Caco-2 (cell line): ENCODE results near the gene MRPL38. TPM values are rescaled to one million over a fixed set of nuclear protein-coding genes. Genes with fewer than 3 reads are reported as not detected.

Source experiments
- BruUV-seq: library from RNA; stranded (reverse); fragments of 400-500 nt; replicated peaks from 2 replicates; lab custom pipeline; 2021; lab: Mats Ljungman, UMichigan
- CTCF ChIA-PET: fragments of 300-600 bp; sonication (Branson Sonifier 250); formaldehyde crosslinking; loops from one replicate; lab custom pipeline; 2022; ENCODE audit warnings: antibody characterized with exemption; lab: Charles Lee
- POLR2A ChIA-PET: fragments of 300-600 bp; sonication (Branson Sonifier 250); formaldehyde crosslinking; loops from one replicate; lab custom pipeline; 2022; ENCODE audit warnings: antibody characterized with exemption; lab: Charles Lee
- DNase-seq, 2 experiments: peaks; one replicate each; pipeline versions ENCODE4 v3.0.0 to v3.0.0-alpha.2; 2020 to 2022
- H3K27me3 ChIP-seq: replicated peaks from 2 replicates; pipeline ENCODE4 v1.6.0; 2011; ENCODE audit warnings: low read length; ENCODE audit not compliant: control insufficient read depth, insufficient read depth
- H3K36me3 ChIP-seq: 2 replicates; pipeline ENCODE4 v1.5.1; 2011; ENCODE audit warnings: low read length; ENCODE audit not compliant: control insufficient read depth, insufficient read depth
- H3K4me1 ChIP-seq: fragments of 250-450 bp; sonication (Bioruptor Pico); 2 replicates; pipeline ENCODE4 v1.5.1; 2020; ENCODE audit warnings: mild to moderate bottlenecking
- H3K4me3 ChIP-seq: 2 replicates; pipeline ENCODE4 v1.5.1; 2011; ENCODE audit warnings: low read depth, mild to moderate bottlenecking, control low read depth, low read length
- H3K9me3 ChIP-seq: fragments of 250-450 bp; sonication (Bioruptor Pico); 2 replicates; pipeline ENCODE4 v1.5.1; 2020; ENCODE audit warnings: mild to moderate bottlenecking, moderate library complexity
- H3K27ac Mint-ChIP-seq: one replicate; pipeline ENCODE4 v1.8.0; 2022; ENCODE audit warnings: mixed read lengths; ENCODE audit not compliant: unreplicated experiment
- H3K27me3 Mint-ChIP-seq: one replicate; pipeline ENCODE4 v1.8.0; 2022; ENCODE audit warnings: mixed read lengths; ENCODE audit not compliant: insufficient read depth, unreplicated experiment
- H3K36me3 Mint-ChIP-seq: one replicate; pipeline ENCODE4 v1.8.0; 2022; ENCODE audit warnings: mild to moderate bottlenecking, mixed read lengths; ENCODE audit not compliant: insufficient read depth, unreplicated experiment
- H3K4me1 Mint-ChIP-seq: one replicate; pipeline ENCODE4 v1.8.0; 2022; ENCODE audit warnings: low read depth, mixed read lengths; ENCODE audit not compliant: unreplicated experiment
- H3K4me3 Mint-ChIP-seq: one replicate; pipeline ENCODE4 v1.8.0; 2022; ENCODE audit warnings: mild to moderate bottlenecking, moderate library complexity, mixed read lengths; ENCODE audit not compliant: unreplicated experiment
- H3K9me3 Mint-ChIP-seq: one replicate; pipeline ENCODE4 v1.8.0; 2022; ENCODE audit warnings: mixed read lengths; ENCODE audit not compliant: unreplicated experiment
- intact Hi-C: fragments of 100-400 bp; cut with micrococcal nuclease; formaldehyde crosslinking; loops from one replicate; pipeline ENCODE4 v1.10.0; 2022; ENCODE audit not compliant: unreplicated experiment
- total RNA-seq: library from RNA; stranded (reverse); gene quantifications from 2 replicates; pipeline ENCODE4 v1.2.3, GENCODE V29; 2022
- TF ChIP-seq, protein P1 (sequence below), 2 experiments: fragments of 200-600 bp in 1 of 2; IDR thresholded peaks; 1 replicate in 1 of 2; 2 replicates in 1 of 2; pipeline versions ENCODE4 v1.5.1 to v1.8.0; 2011 to 2022; ENCODE audit warnings: antibody characterized with exemption in 1 of 2, control low read depth in 1 of 2, inconsistent platforms in 1 of 2, low read depth in 1 of 2, low read length in 1 of 2, mild to moderate bottlenecking in 1 of 2, moderate library complexity in 1 of 2; ENCODE audit not compliant: insufficient read depth in 1 of 2, severe bottlenecking in 1 of 2, unreplicated experiment in 1 of 2

The MRPL38 gene
- total RNA-seq, 1 experiment from 2014 or later, result 163 TPM

DNA sequence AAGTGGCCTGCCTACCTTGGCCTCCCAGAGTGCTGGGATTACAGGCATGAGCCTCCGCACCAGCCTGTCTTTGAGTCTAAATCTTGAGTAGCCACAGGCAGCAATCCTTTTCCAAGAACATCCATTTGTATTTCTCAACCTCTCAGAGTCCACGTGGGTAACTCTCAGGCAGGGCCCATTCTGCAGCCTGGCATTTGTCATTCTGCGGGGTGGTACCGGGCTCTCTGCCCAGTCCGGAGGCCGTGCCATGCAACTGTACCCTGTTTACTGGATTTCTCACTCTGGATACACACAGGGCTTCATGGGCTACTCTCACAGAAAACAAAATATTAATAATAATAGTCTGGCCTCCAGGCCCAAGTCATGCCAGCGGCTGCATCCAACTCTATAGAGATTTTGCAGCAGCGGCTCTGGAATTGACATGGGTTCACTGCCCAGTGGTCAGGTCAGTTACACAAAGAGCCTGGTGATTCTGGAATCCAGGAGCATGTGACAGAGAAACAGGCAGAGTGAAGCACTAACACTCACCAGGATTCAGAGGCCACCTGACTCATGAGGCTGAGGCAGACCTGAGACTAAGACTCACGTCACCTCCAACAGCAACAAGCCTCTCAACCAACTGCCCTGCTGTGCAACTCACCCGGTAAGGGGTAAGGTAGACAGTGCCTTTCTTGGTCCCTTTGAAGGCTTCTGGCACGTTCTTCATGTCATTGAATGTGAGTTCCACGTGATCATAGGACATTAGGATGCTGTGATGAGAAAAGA lies 53.6 kb downstream of the MRPL38 start:
- TF ChIP-seq, protein P1, sequence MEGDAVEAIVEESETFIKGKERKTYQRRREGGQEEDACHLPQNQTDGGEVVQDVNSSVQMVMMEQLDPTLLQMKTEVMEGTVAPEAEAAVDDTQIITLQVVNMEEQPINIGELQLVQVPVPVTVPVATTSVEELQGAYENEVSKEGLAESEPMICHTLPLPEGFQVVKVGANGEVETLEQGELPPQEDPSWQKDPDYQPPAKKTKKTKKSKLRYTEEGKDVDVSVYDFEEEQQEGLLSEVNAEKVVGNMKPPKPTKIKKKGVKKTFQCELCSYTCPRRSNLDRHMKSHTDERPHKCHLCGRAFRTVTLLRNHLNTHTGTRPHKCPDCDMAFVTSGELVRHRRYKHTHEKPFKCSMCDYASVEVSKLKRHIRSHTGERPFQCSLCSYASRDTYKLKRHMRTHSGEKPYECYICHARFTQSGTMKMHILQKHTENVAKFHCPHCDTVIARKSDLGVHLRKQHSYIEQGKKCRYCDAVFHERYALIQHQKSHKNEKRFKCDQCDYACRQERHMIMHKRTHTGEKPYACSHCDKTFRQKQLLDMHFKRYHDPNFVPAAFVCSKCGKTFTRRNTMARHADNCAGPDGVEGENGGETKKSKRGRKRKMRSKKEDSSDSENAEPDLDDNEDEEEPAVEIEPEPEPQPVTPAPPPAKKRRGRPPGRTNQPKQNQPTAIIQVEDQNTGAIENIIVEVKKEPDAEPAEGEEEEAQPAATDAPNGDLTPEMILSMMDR (IDR thresholded peaks at IDR 0.05; ENCODE audit: insufficient read depth in 1 of 2, low read depth in 1 of 2, low read length in 1 of 2, severe bottlenecking in 1 of 2, unreplicated experiment in 1 of 2), result no peak
- Mint-ChIP-seq H3K27ac (no peak overlapping the region), H3K36me3 (peaks cover 33% of the 10 kb centered on the region), H3K4me1 (peaks cover 22% of the 10 kb centered on the region), H3K9me3 (no peaks in the 10 kb centered on the region), H3K4me3 (no peak overlapping the region), H3K27me3 (no peaks in the 10 kb centered on the region)
- Histone ChIP-seq H3K9me3 (no peaks in the 10 kb centered on the region), H3K36me3 (peaks cover 8% of the 10 kb centered on the region), H3K4me3 (no peak overlapping the region), H3K27me3 (no peaks in the 10 kb centered on the region), H3K4me1 (peaks cover 21% of the 10 kb centered on the region)
- intact Hi-C loops, result no loop called here
- no TSS peak for BruUV-seq
- ChIA-PET CTCF (no interaction called here), POLR2A (interaction anchor here (1.0 kb wide), 1 partner anchor 71 kb away, joined by 3 read pairs; no protein-coding TSS in a partner anchor)
- DNase-seq, result no peak

DNA sequence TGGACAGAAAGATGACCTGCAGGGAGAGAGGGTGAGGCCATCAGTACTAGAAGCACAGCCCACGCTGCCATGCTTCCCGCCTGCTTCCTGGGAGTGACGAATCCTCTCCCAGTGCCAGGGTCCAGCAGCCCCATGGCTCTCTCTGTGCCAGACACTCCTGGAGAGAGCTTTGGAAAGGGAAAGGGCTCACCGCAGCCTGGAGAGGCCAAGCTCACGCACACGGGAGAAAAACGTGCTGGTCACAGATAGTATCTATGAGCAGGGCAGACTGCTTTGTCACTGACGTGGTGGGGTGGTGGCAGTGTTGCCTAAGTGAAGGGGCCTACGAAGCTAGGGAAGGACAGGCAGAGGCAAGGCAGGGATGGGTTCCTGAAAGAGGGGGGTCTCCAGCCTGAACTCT lies 55.0 kb downstream of the MRPL38 start:
- Mint-ChIP-seq H3K27ac (no peak overlapping the region), H3K4me3 (no peak overlapping the region), H3K4me1 (peaks cover 31% of the 10 kb centered on the region), H3K36me3 (peaks cover 36% of the 10 kb centered on the region), H3K9me3 (no peaks in the 10 kb centered on the region), H3K27me3 (no peaks in the 10 kb centered on the region)
- ChIA-PET POLR2A (no interaction called here), CTCF (no interaction called here)
- DNase-seq, result no peak
- Histone ChIP-seq H3K4me3 (no peak overlapping the region), H3K36me3 (peaks cover 8% of the 10 kb centered on the region), H3K4me1 (peaks cover 35% of the 10 kb centered on the region), H3K9me3 (no peaks in the 10 kb centered on the region), H3K27me3 (no peaks in the 10 kb centered on the region)
- BruUV-seq, result no TSS peak
- TF ChIP-seq, protein P1 (IDR thresholded peaks at IDR 0.05; ENCODE audit: insufficient read depth in 1 of 2, low read depth in 1 of 2, low read length in 1 of 2, severe bottlenecking in 1 of 2, unreplicated experiment in 1 of 2), result no peak
- intact Hi-C loops, result no loop called here

DNA sequence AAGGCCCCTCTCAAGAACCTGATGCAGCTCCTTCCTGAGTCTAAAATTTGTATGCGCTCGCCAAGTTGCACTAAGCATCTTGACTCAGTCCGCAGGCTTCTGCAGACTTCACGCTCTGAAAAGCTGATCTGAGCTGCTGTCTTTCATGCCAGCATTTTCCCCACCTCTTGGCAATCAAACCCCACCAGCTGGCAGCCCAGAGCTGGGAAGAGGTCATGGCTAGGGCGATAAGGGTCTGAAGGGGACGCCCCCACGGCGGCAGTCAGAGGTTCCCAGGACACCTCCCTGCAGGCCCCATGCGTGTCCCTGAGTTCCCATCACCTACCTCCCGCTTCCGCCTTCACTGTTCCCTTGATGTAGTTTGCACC lies 55.4 kb downstream of the MRPL38 start:
- H3K36me3 Mint-ChIP-seq, result peaks cover 36% of the 10 kb centered on the region
- DNase-seq, result no peak
- peaks cover 29% of the 10 kb centered on the region for H3K4me1 Mint-ChIP-seq
- Histone ChIP-seq H3K9me3 (no peaks in the 10 kb centered on the region), H3K36me3 (peaks cover 8% of the 10 kb centered on the region), H3K4me1 (peaks cover 37% of the 10 kb centered on the region), H3K4me3 (no peak overlapping the region), H3K27me3 (no peaks in the 10 kb centered on the region)
- H3K27ac Mint-ChIP-seq, result no peak overlapping the region
- H3K9me3 Mint-ChIP-seq, result no peaks in the 10 kb centered on the region
- ChIA-PET POLR2A (no interaction called here), CTCF (no interaction called here)
- intact Hi-C loops, result no loop called here
- no peak overlapping the region for H3K4me3 Mint-ChIP-seq
- H3K27me3 Mint-ChIP-seq, result no peaks in the 10 kb centered on the region
- TF ChIP-seq, protein P1 (IDR thresholded peaks at IDR 0.05; ENCODE audit: insufficient read depth in 1 of 2, low read depth in 1 of 2, low read length in 1 of 2, severe bottlenecking in 1 of 2, unreplicated experiment in 1 of 2), result no peak
- BruUV-seq, result no TSS peak

Other genes starting within 250 kb of the MRPL38 start
- 67.0 and 67.7 TPM in 2 replicates for gene RECQL5, start 237.7 kb downstream of the MRPL38 start, total RNA-seq
- 119 and 126 TPM in 2 replicates for gene SAP30BP, start 237.5 kb downstream of the MRPL38 start, total RNA-seq
- gene ITGB4, start 183.4 kb downstream of the MRPL38 start, total RNA-seq, result 50.8 and 55.4 TPM in 2 replicates
- 41.1 and 45.0 TPM in 2 replicates for gene GALK1, start 139.7 kb downstream of the MRPL38 start, total RNA-seq
- 31.2 and 33.3 TPM in 2 replicates for gene UNK, start 120.1 kb downstream of the MRPL38 start, total RNA-seq
- 5.5 and 9.0 TPM in 2 replicates for gene UNC13D, start 60.5 kb downstream of the MRPL38 start, total RNA-seq
- 66.6 and 72.3 TPM in 2 replicates for gene WBP2, start 49.5 kb downstream of the MRPL38 start, total RNA-seq
- 2.0 and 2.5 TPM in 2 replicates for gene TRIM47, start 26.3 kb downstream of the MRPL38 start, total RNA-seq
- 23.1 and 25.2 TPM in 2 replicates for gene TRIM65, start 7.9 kb downstream of the MRPL38 start, total RNA-seq
- gene FBF1, start 36.2 kb upstream of the MRPL38 start, total RNA-seq, result 13.9 and 14.1 TPM in 2 replicates
- gene ACOX1, start 74.3 kb upstream of the MRPL38 start, total RNA-seq, result 43.7 and 48.3 TPM in 2 replicates
- 19.1 and 20.3 TPM in 2 replicates for gene TEN1, start 74.4 kb upstream of the MRPL38 start, total RNA-seq
- gene CDK3, start 96.0 kb upstream of the MRPL38 start, total RNA-seq, result 5.2 and 6.8 TPM in 2 replicates
- 0.16 and 0.46 TPM in 2 replicates for gene EVPL, start 122.4 kb upstream of the MRPL38 start, total RNA-seq
- gene SRP68, start 167.6 kb upstream of the MRPL38 start, total RNA-seq, result 105 and 113 TPM in 2 replicates
- gene GALR2, start 169.9 kb upstream of the MRPL38 start, total RNA-seq, result 0.50 and 0.79 TPM in 2 replicates
- gene ZACN, start 174.3 kb upstream of the MRPL38 start, total RNA-seq, result 0.34 TPM in 1 of 2 replicates, not detected in the other
- 205 TPM in 2 replicates for gene EXOC7, start 198.9 kb upstream of the MRPL38 start, total RNA-seq
- 7.0 and 10.7 TPM in 2 replicates for gene FOXJ1, start 236.4 kb upstream of the MRPL38 start, total RNA-seq